IPS-18c (cell line): ENCODE measurements around the gene BRAF.
"Not testable (repeated sequence)": the region's sequence is repeated elsewhere in the genome, so short reads cannot be mapped to it uniquely, and the experiment has no call there.

Source experiments
- H3K4me3 ChIP-seq: 2 replicates; pipeline ENCODE4 v1.7.0; 2013; ENCODE audit warnings: low read depth, mild to moderate bottlenecking, low read length, moderate library complexity; ENCODE audit not compliant: insufficient read depth
- H3K9me3 ChIP-seq: one replicate; pipeline ENCODE4 v1.6.1; 2013; ENCODE audit warnings: mild to moderate bottlenecking, low read length, moderate library complexity; ENCODE audit not compliant: control insufficient read depth, insufficient read depth

Gene BRAF

GRCh38 chr7:140684066-140684950 is 240.4 kb downstream of the BRAF start:
- H3K4me3 ChIP-seq = no peak overlapping the region
- no peaks in the 10 kb centered on the region for H3K9me3 ChIP-seq

GRCh38 chr7:140683657-140684056 is 241.1 kb downstream of the BRAF start:
- Histone ChIP-seq H3K4me3 (no peak overlapping the region), H3K9me3 (no peaks in the 10 kb centered on the region)

DNA sequence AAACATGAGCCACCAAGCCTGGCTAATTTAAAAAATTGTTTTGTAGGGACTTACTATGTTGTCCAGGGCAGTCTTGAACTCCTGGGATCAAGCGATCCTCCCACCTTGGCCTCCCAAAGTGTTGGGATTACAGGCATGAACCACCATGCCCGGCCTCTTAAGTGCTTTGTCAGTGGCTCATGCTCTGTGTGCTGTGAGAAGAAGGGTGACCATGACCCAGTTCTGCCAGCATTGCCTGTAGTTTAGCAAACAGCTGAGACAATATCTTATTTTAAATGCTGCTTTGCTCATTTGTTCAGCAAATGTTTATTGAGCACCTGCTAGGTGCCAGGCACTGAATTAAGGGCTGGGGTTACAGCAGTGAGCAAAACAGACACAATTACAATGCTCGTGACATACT is 243.0 kb downstream of the BRAF start:
- H3K9me3 ChIP-seq = no peaks in the 10 kb centered on the region
- no peak overlapping the region for H3K4me3 ChIP-seq

GRCh38 chr7:140680886-140681285 is 243.8 kb downstream of the BRAF start:
- Histone ChIP-seq H3K4me3 (no peak overlapping the region), H3K9me3 (no peaks in the 10 kb centered on the region)

- Histone ChIP-seq H3K4me3 (no peak overlapping the region), H3K9me3 (no peaks in the 10 kb centered on the region)
Measured at GRCh38 chr7:140679186-140679585, 245.5 kb downstream of the BRAF start.

- Histone ChIP-seq H3K9me3 (no peaks in the 10 kb centered on the region), H3K4me3 (no peak overlapping the region)
Measured at GRCh38 chr7:140678816-140679130, 246.0 kb downstream of the BRAF start.

- Histone ChIP-seq H3K9me3 (no peaks in the 10 kb centered on the region), H3K4me3 (no peak overlapping the region)
Measured at GRCh38 chr7:140678081-140678815, 246.5 kb downstream of the BRAF start.

DNA sequence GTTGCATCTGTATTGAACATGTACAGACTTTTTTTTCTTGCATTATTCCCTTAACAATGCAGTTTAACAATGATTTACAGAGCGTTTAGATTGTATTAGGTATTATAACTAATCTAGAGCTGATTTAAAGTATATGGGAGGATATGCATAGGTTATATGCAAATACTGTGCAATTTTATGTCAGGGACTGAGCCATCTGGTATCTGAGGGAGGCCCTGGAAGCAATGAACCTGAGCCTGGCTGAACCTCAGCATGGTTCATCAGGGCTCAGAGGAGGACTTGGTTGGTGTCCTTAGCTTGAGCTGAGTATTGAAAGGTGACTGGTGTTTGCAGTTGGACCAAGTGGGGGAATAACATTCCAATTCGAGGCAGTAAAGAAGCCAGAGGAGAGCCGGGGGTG is 247.2 kb downstream of the BRAF start:
- Histone ChIP-seq H3K9me3 (no peaks in the 10 kb centered on the region), H3K4me3 (no peak overlapping the region)

DNA sequence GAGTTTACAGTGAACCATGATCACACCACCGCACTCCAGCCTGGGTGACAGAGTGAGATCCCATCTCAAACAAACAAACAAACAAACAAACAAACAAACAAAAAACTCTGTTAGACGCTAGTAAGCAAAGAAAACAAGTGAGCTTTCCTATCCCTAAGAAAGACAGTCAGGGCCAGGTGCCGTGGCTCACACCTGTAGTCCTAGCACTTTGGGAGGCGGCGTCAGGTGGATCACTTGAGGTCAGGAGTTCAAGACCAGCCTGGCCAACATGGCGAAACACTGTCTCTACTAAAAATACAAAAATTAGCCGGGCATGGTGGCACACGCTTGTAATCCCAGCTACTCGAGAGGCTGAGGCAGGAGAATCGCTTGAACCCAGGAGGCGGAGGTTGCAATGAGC is 247.8 kb downstream of the BRAF start:
- not testable (repeated sequence) for H3K4me3 ChIP-seq, H3K9me3 ChIP-seq

GRCh38 chr7:140676306-140676705 is 248.4 kb downstream of the BRAF start:
- H3K4me3 ChIP-seq = no peak overlapping the region
- H3K9me3 ChIP-seq = no peaks in the 10 kb centered on the region

GRCh38 chr7:140675726-140676125 is 249.0 kb downstream of the BRAF start:
- Histone ChIP-seq H3K9me3 (no peaks in the 10 kb centered on the region), H3K4me3 (no peak overlapping the region)

DNA sequence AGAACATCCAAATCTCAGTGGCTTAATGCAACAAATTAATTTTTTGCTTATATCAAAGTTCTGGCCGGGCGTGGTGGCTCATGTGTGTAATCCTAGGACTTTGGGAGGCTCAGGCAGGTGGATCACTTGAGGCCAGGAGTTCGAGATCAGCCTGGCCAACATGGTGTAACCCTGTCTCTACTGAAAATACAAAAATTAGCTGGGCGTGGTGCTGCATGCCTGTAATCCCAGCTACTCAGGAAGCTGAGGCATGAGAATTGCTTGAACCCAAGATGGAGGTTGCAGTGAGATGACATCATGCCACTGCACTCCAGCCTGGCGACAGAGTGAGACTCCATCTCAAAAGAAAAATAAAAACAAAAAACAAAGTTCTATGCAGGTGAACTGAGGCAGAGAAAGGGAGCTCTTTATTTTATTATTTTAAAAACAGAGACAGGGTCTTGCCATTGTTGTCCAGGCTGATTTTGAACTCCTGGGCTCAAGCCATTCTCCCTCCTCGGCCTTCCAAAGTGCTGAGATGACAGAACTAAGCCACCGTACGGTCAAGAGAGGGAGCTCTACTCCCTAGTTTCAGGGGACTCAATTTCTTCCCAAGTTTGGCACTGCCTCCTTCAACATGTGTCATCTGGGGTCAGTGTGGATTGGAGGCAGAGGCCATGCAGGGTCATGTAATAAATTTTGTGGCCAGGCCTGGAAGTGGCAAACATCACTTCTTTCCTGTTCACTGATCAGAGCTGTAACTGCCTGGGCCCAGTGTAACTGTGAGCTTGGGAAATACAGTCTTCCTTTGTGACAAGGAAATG is 249.6 kb downstream of the BRAF start:
- Histone ChIP-seq H3K9me3 (no peaks in the 10 kb centered on the region), H3K4me3 (no peak overlapping the region)

- H3K9me3 ChIP-seq = no peaks in the 10 kb centered on the region
- H3K4me3 ChIP-seq = no peak overlapping the region
Measured at GRCh38 chr7:140674356-140674800, 250.4 kb downstream of the BRAF start.

GRCh38 chr7:140673774-140674155 is 251.0 kb downstream of the BRAF start:
- Histone ChIP-seq H3K9me3 (no peaks in the 10 kb centered on the region), H3K4me3 (peak overlapping the region; percentile 66)

DNA sequence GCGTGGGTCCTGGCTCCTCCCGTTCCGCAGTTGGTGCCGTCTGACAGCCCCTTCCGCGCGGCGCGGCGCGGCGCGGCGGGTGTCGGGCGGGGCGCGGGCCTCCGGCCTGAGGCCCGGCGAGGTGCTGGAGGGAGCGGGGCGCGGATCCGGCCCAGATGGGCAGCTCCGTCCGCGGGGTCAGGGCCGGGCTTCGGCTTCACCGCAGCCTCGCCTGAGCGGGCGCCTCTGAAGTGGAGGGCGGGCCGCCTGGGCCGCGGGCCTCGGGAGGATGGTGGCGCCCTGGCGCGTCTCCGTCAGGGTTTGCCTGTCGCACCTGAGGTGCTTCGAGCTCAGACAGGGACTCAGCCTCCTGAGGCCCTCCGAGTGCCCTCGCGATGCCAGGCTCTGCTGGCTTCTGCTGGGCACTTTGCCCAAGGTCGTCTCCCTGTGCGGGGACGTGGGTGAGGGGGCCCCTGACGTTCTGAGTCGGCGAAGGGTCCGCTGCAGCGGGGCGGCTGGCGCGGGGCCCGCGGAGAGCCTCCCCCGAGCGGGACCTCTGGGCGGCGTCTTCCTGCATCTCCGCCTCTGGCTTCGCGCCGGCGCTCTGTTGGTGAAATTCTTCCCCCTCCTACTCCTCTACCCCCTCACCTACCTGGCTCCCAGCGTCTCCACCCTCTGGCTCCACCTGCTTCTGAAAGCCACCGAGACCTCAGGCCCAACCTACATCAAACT is 251.5 kb downstream of the BRAF start:
- Histone ChIP-seq H3K9me3 (no peaks in the 10 kb centered on the region), H3K4me3 (peak overlapping the region; percentile 66)

GRCh38 chr7:140672382-140673062 is 252.2 kb downstream of the BRAF start, which contains the start of gene ADCK2:
Gene ADCK2 (plus strand): TSS chr7:140672945. CDS start chr7:140673331, 386 bp downstream.
- no peaks in the 10 kb centered on the region for H3K9me3 ChIP-seq
- peak within 1 kb of the TSS; percentile 66 for H3K4me3 ChIP-seq
